ENCODE measurements around the gene RFTN1. TPM values are rescaled to one million over a fixed set of nuclear protein-coding genes. Genes with fewer than 3 reads are reported as not detected.
A peak's percentile ranks its signal among the peaks of the same experiment; 100 is the strongest.

The RFTN1 gene
- total and polyA plus RNA-seq, 10 of the 15 experiments (the other 5 are each of a cell fraction or from before 2014, with no cell fraction given) = 20.6 to 213 (median 147) TPM

- TF ChIP-seq MLLT1 (IDR thresholded peaks at IDR 0.05) (no peak), RELA (IDR thresholded peaks at IDR 0.05; ENCODE audit: borderline replicate concordance, partially characterized antibody) (no peak), TARDBP (IDR thresholded peaks at IDR 0.05; ENCODE audit: borderline replicate concordance) (no peak), CREB1 (IDR thresholded peaks at IDR 0.05; ENCODE audit: low read depth) (no peak), SRF (IDR thresholded peaks at IDR 0.05; ENCODE audit: low read depth in 2 of 2, low read length in 2 of 2) (no peak), SMARCA5 (IDR thresholded peaks at IDR 0.05) (peak; percentile 63; the same call in 1 of the 2 replicates), RCOR1 (conservative IDR thresholded peaks at IDR 0.05; ENCODE audit: low read depth, low read length) (no peak), IKZF1 (conservative IDR thresholded peaks at IDR 0.05) (no peak), POLR2AphosphoS2 (IDR thresholded peaks at IDR 0.05; ENCODE audit: low read depth, low read length) (0 out of 2 replicates have a peak, but pooled peaks have one; percentile 49), ESRRA (IDR thresholded peaks at IDR 0.05; ENCODE audit: low read length) (no peak), TCF12 (IDR thresholded peaks at IDR 0.05; ENCODE audit: low read depth, low read length) (no peak), NR2F1 (conservative IDR thresholded peaks at IDR 0.05) (no peak)
- TF ChIP-seq, protein P1, sequence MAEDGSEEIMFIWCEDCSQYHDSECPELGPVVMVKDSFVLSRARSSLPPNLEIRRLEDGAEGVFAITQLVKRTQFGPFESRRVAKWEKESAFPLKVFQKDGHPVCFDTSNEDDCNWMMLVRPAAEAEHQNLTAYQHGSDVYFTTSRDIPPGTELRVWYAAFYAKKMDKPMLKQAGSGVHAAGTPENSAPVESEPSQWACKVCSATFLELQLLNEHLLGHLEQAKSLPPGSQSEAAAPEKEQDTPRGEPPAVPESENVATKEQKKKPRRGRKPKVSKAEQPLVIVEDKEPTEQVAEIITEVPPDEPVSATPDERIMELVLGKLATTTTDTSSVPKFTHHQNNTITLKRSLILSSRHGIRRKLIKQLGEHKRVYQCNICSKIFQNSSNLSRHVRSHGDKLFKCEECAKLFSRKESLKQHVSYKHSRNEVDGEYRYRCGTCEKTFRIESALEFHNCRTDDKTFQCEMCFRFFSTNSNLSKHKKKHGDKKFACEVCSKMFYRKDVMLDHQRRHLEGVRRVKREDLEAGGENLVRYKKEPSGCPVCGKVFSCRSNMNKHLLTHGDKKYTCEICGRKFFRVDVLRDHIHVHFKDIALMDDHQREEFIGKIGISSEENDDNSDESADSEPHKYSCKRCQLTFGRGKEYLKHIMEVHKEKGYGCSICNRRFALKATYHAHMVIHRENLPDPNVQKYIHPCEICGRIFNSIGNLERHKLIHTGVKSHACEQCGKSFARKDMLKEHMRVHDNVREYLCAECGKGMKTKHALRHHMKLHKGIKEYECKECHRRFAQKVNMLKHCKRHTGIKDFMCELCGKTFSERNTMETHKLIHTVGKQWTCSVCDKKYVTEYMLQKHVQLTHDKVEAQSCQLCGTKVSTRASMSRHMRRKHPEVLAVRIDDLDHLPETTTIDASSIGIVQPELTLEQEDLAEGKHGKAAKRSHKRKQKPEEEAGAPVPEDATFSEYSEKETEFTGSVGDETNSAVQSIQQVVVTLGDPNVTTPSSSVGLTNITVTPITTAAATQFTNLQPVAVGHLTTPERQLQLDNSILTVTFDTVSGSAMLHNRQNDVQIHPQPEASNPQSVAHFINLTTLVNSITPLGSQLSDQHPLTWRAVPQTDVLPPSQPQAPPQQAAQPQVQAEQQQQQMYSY (CRISPR knock-in tag; IDR thresholded peaks at IDR 0.05) = no peak
Observed at GRCh38 chr3:16370503-16370871, 143.0 kb downstream of the RFTN1 start (continued).
